HL-60/S4 treated with phorbol 12-myristate 13-acetate at 8.2 ng/mL for 4 days and 3 days (cell line): ENCODE results near the gene AHI1.
"Not testable (repeated sequence)": the region's sequence is repeated elsewhere in the genome, so short reads cannot be mapped to it uniquely, and the experiment has no call there.

ENCODE experiments used
- in situ Hi-C: fragments of 300-500 bp; cut with MboI; formaldehyde crosslinking; loops from 2 replicates; pipeline ENCODE4 v1.15.0; 2022; ENCODE audit warnings: low sequenced_read_pairs

The AHI1 gene

GRCh38 chr6:135339920-135340319, 157.6 kb downstream of the AHI1 start:
- in situ Hi-C loops, result not testable (repeated sequence)

GRCh38 chr6:135334169-135334568, 163.4 kb downstream of the AHI1 start:
- in situ Hi-C loops, result no loop called here

- in situ Hi-C loops, result no loop called here
Observed at GRCh38 chr6:135331002-135331401, 166.5 kb downstream of the AHI1 start.

GRCh38 chr6:135329851-135330803, 167.4 kb downstream of the AHI1 start:
- in situ Hi-C loops, result no loop called here

- in situ Hi-C loops, result no loop called here
Observed at GRCh38 chr6:135328136-135328535, 169.4 kb downstream of the AHI1 start.

GRCh38 chr6:135325624-135326424, 171.7 kb downstream of the AHI1 start:
- in situ Hi-C loops, result no loop called here

- in situ Hi-C loops, result no loop called here
Observed at GRCh38 chr6:135324531-135324930, 173.0 kb downstream of the AHI1 start.

GRCh38 chr6:135323979-135324378, 173.6 kb downstream of the AHI1 start:
- in situ Hi-C loops, result no loop called here

GRCh38 chr6:135323202-135323668, 174.3 kb downstream of the AHI1 start:
- in situ Hi-C loops, result no loop called here

- in situ Hi-C loops, result no loop called here
Observed at GRCh38 chr6:135322427-135323201, 174.9 kb downstream of the AHI1 start.

GRCh38 chr6:135320721-135321621, 176.6 kb downstream of the AHI1 start:
- in situ Hi-C loops, result no loop called here

- in situ Hi-C loops, result no loop called here
Observed at GRCh38 chr6:135319819-135320218, 177.7 kb downstream of the AHI1 start.

- in situ Hi-C loops, result no loop called here
Observed at GRCh38 chr6:135318738-135319469, 178.6 kb downstream of the AHI1 start.

GRCh38 chr6:135314543-135314942, 183.0 kb downstream of the AHI1 start:
- in situ Hi-C loops, result no loop called here

- in situ Hi-C loops, result no loop called here
Observed at GRCh38 chr6:135311446-135312200, 185.9 kb downstream of the AHI1 start.

GRCh38 chr6:135310291-135310690, 187.2 kb downstream of the AHI1 start:
- in situ Hi-C loops, result no loop called here

GRCh38 chr6:135306740-135307420, 190.7 kb downstream of the AHI1 start:
- in situ Hi-C loops, result no loop called here

GRCh38 chr6:135306166-135306565, 191.4 kb downstream of the AHI1 start:
- in situ Hi-C loops, result no loop called here
